ENCODE measurements around the gene AFMID. TPM values are rescaled to one million over a fixed set of nuclear protein-coding genes. Genes with fewer than 3 reads are reported as not detected.

AFMID gene, protein sequence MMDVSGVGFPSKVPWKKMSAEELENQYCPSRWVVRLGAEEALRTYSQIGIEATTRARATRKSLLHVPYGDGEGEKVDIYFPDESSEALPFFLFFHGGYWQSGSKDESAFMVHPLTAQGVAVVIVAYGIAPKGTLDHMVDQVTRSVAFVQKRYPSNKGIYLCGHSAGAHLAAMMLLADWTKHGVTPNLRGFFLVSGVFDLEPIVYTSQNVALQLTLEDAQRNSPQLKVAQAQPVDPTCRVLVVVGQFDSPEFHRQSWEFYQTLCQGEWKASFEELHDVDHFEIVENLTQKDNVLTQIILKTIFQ
- 34.8 to 55.0 TPM (median 36.2 TPM) in 5 replicates for total RNA-seq (2022; extraction: Qiagen RNA extraction; ENCODE audit: low read depth)

DNA sequence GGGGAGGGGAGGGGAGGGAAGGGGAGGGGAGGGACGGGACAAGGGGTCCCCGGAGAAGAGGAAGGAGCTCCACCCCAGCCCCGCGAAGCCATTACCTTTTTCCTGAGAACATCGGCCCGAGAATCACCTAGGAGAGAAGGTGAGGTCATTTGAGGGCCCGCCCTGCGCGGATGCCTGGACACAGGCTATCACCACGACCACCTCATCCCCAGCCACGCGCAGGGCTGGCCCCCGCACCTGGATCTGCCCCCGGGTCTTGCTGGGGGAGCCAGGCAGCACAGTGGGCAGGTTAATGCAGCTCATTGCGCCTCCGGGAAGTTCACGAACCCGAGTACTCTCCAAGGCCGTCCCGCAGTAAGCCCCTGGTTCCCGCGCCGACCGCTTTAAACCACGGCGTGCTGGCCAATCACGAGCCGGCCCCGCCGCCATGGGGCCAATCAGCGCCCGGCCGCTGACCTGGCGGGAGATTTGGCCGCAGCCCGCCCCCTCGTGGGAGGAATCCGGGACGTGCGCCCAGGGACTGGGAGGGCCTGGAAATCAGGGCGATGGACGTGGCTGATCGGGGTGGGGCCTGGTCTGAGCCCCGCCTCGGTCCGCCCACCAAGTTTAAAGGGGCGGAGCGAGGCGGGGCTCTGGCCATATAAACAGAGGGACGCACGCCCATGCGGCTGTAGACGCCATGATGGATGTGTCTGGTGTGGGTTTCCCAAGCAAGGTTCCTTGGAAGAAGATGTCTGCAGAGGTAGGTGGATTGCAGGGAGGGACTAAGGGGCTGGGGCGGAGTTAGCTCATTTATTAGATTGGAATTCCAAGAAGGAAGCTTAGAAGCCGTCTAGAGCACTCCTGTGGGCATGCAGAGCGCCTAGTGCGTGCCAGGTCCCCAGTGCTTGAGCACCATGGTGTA lies at the start of gene AFMID, which contains the start of gene TK1:
Gene AFMID (plus strand): TSS at position 671 of the 904 bp plus-strand sequence. CDS start 9 bp downstream, at position 680.
Gene TK1 (minus strand): TSS at position 361 of the 904 bp plus-strand sequence. CDS start 58 bp downstream, at position 303.

DNA sequence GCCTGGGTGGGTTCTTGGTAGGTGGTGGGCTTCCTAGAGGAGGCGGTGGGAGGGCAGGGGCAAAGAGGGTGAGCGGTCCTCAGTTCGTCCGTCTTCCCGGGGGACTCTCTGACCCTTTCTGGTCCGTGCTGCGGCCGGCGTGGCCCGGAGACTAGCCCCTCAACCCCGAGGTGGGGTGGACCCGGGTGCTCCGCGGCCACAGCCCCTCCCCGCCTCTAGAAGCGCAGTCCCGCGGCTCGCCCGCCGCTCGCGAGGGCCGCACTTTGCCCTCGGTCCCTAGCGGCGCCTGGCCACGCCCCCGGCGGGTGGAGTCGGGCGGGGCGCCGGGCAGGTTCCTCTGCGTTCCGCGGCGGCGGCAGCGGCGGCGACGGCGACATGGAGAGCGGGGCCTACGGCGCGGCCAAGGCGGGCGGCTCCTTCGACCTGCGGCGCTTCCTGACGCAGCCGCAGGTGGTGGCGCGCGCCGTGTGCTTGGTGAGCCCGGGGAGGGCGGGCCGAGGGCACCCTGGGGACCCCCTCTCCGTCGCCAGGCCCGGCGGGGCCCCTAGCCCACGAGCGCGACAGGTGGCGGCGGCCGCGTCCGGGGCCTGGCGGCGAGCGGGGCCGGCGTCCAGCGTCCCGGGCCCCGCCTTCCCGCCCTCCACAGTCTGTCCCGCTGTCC lies 18.8 kb upstream of the AFMID start, which contains the start of gene SYNGR2:
Gene SYNGR2 (plus strand): TSS at position 340 of the 661 bp plus-strand sequence. CDS start 36 bp downstream, at position 376.

DNA sequence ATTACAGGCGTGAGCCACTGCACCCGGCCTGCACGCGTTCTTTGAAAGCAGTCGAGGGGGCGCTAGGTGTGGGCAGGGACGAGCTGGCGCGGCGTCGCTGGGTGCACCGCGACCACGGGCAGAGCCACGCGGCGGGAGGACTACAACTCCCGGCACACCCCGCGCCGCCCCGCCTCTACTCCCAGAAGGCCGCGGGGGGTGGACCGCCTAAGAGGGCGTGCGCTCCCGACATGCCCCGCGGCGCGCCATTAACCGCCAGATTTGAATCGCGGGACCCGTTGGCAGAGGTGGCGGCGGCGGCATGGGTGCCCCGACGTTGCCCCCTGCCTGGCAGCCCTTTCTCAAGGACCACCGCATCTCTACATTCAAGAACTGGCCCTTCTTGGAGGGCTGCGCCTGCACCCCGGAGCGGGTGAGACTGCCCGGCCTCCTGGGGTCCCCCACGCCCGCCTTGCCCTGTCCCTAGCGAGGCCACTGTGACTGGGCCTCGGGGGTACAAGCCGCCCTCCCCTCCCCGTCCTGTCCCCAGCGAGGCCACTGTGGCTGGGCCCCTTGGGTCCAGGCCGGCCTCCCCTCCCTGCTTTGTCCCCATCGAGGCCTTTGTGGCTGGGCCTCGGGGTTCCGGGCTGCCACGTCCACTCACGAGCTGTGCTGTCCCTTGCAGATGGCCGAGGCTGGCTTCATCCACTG lies 27.0 kb downstream of the AFMID start, which contains the start of gene BIRC5:
Gene BIRC5 (plus strand): TSS at position 238 of the 690 bp plus-strand sequence. CDS start 64 bp downstream, at position 302.

DNA sequence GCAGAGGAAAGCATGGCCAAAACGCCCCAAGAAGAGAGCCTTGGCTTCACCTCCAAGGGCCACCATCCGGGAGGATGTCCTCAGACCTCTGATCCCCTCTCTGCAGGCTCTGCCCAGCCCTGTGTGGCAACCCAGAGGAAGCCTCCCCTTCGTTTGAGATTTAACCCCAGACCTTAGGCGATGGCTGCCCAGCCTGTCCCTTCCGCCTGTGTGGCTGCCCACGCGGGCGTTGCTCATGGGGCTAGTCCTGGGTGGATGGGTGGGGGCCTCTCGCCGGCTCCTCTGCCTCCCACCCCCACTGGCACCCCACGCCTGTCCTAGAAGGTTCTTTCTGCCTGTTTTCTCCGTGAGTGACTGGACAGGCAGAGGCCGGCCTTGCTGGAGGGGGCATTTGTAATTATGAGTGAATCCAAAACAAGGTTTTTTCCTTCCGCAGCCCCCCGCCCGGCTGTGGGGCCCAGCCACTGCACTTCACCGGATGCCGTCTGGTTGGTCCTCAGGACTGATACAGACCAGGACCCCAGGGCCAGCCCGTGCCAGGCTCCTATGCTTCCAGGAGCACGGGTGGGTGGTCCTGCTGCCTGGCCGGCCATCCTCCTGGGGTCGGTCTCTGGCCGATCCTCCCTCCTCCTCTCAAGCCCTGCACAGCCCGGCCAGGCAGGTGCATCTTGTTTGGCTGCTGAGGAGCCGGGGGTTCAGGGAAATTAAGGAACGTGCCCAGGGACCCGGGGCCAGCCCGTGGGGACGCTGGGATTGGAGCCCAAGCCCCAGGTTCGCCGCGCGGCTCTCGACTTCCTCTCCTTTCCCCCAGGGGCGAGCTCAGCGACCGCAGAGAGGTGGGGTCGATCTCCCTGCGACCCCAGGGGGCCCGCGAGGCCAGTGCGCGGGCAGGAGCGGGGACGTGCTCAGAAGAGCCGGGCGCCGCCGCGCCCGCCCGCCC lies 44.1 kb downstream of the AFMID start, which contains the start of gene TMEM235:
Gene TMEM235 (plus strand): TSS at position 636 of the 940 bp plus-strand sequence. CDS start 393 bp downstream, outside the sequence.

Other genes starting within 250 kb of the AFMID start
- 1.3 to 2.6 TPM (median 1.8 TPM) in 5 replicates for gene TNRC6C, start 228.7 kb upstream of the AFMID start, total RNA-seq (2022; extraction: Qiagen RNA extraction; ENCODE audit: low read depth)
- 9.2 to 13.5 TPM (median 12.0 TPM) in 5 replicates for gene TMC6, start 58.6 kb upstream of the AFMID start, total RNA-seq (2022; extraction: Qiagen RNA extraction; ENCODE audit: low read depth)
- gene TMC8, start 56.6 kb upstream of the AFMID start, total RNA-seq (2022; extraction: Qiagen RNA extraction; ENCODE audit: low read depth), result 0.21 to 0.42 TPM (median 0.40 TPM) in 5 replicates
- gene C17orf99, start 41.0 kb upstream of the AFMID start, total RNA-seq (2022; extraction: Qiagen RNA extraction; ENCODE audit: low read depth), result not detected in 5 replicates
- 112 to 208 TPM (median 191 TPM) in 5 replicates for gene SYNGR2, start 18.8 kb upstream of the AFMID start, total RNA-seq (2022; extraction: Qiagen RNA extraction; ENCODE audit: low read depth)
- gene TK1, start 310 bp upstream of the AFMID start, total RNA-seq (2022; extraction: Qiagen RNA extraction; ENCODE audit: low read depth), result 211 to 279 TPM (median 233 TPM) in 5 replicates
- 95.9 to 111 TPM (median 104 TPM) in 5 replicates for gene BIRC5, start 26.9 kb downstream of the AFMID start, total RNA-seq (2022; extraction: Qiagen RNA extraction; ENCODE audit: low read depth)
- not detected in 5 replicates for gene TMEM235, start 44.3 kb downstream of the AFMID start, total RNA-seq (2022; extraction: Qiagen RNA extraction; ENCODE audit: low read depth)
- 31.6 to 38.2 TPM (median 35.7 TPM) in 5 replicates for gene SOCS3, start 172.7 kb downstream of the AFMID start, total RNA-seq (2022; extraction: Qiagen RNA extraction; ENCODE audit: low read depth)
- gene PGS1, start 191.3 kb downstream of the AFMID start, total RNA-seq (2022; extraction: Qiagen RNA extraction; ENCODE audit: low read depth), result 18.7 to 26.6 TPM (median 22.8 TPM) in 5 replicates

Data from A549 treated with GW870086 at 1 μM for 4 hours (cell line).